Natural killer cell (primary cell): Measurements from ENCODE around the gene PAGE3. TPM values are rescaled to one million over a fixed set of nuclear protein-coding genes. Genes with fewer than 3 reads are reported as not detected.

Experiments
- ATAC-seq, 3 donors: fragments of 150-1000 bp in 2 of 3; fragments of 200-7000 bp in 1 of 3; cut with Tn5 transposase; 1 replicate in 1 of 3; 2 replicates in 2 of 3; pipeline ENCODE4 v1.10.0; 2021; ENCODE audit warnings: mild to moderate bottlenecking in 2 of 3, moderate library complexity in 2 of 3
- DNase-seq, 2 donors: peaks; one replicate each; pipeline versions ENCODE4 v3.0.0 to v3.0.0-alpha.2; 2013 to 2021; ENCODE audit warnings: mixed read lengths in 1 of 2
- H3K27ac ChIP-seq: one replicate; pipeline ENCODE4 v1.5.1; 2013; ENCODE audit warnings: mild to moderate bottlenecking, low read length
- H3K27me3 ChIP-seq: one replicate; pipeline ENCODE4 v1.6.1; 2013; ENCODE audit warnings: low read length; ENCODE audit not compliant: control insufficient read depth, insufficient read depth
- H3K36me3 ChIP-seq: one replicate; pipeline ENCODE4 v1.6.1; 2013; ENCODE audit warnings: low read length; ENCODE audit not compliant: control insufficient read depth, insufficient read depth
- H3K4me1 ChIP-seq: one replicate; pipeline ENCODE4 v1.6.1; 2013; ENCODE audit warnings: low read length; ENCODE audit not compliant: control insufficient read depth, insufficient read depth
- H3K4me3 ChIP-seq: one replicate; pipeline ENCODE4 v1.5.1; 2013; ENCODE audit warnings: low read length
- H3K9me3 ChIP-seq: one replicate; pipeline ENCODE4 v1.6.1; 2013; ENCODE audit warnings: low read length; ENCODE audit not compliant: control insufficient read depth, insufficient read depth
- H3K27ac Mint-ChIP-seq, 2 donors: one replicate each; pipeline ENCODE4 v1.8.0; 2022; ENCODE audit warnings: mild to moderate bottlenecking in 2 of 2, mixed read lengths in 2 of 2, moderate library complexity in 1 of 2
- H3K27me3 Mint-ChIP-seq, 2 donors: one replicate each; pipeline ENCODE4 v1.8.0; 2022; ENCODE audit warnings: low read depth in 2 of 2, mixed read lengths in 2 of 2
- H3K36me3 Mint-ChIP-seq: one replicate; pipeline ENCODE4 v1.8.0; 2022; ENCODE audit warnings: mixed read lengths
- H3K4me1 Mint-ChIP-seq, 2 donors: one replicate each; pipeline ENCODE4 v1.8.0; 2022; ENCODE audit warnings: mixed read lengths in 2 of 2
- H3K4me3 Mint-ChIP-seq: one replicate; pipeline ENCODE4 v1.8.0; 2022; ENCODE audit warnings: mild to moderate bottlenecking, moderate library complexity, mixed read lengths
- H3K9me3 Mint-ChIP-seq, 2 donors: one replicate each; pipeline ENCODE4 v1.8.0; 2022; ENCODE audit warnings: mixed read lengths in 2 of 2
- CTCF ChIP-seq: fragments of 200-600 bp; IDR thresholded peaks from one replicate; pipeline ENCODE4 v1.8.0; 2022; ENCODE audit warnings: antibody characterized with exemption
- WGBS: methylation state at CpG from one replicate; pipeline ENCODE4 v1.1.7; 2013; ENCODE audit warnings: missing lambda C conversion rate; ENCODE audit not compliant: insufficient coverage; 5-methylcytosine and 5-hydroxymethylcytosine counted together
- intact Hi-C: fragments of 100-400 bp; cut with micrococcal nuclease; formaldehyde crosslinking; loops from one replicate; pipeline ENCODE4 v1.14.2; 2022
- total RNA-seq, 4 donors: library from RNA; stranded (reverse); fragments of 120-200 nt in 1 of 4; gene quantifications; one replicate each; pipeline versions ENCODE4 v1.2.3 to v1.2.4, GENCODE V29; 2013 to 2022

Gene PAGE3
- not detected for total RNA-seq
- not detected for total RNA-seq (2013)

- H3K4me1 Mint-ChIP-seq = no peaks in the 10 kb centered on the region
These were observed at the start of gene PAGE3 for GRCh38 chrX:55264816-55265215. TSS of gene PAGE3 (minus strand) at chrX:55264916. CDS start at chrX:55263903, 1,013 bp downstream.

GRCh38 chrX:55312655-55313054 is 47.9 kb upstream of the PAGE3 start:
- no peaks in the 10 kb centered on the region for H3K36me3 Mint-ChIP-seq
- H3K4me1 Mint-ChIP-seq = no peaks in the 10 kb centered on the region
- no peak overlapping the region for H3K27ac Mint-ChIP-seq
- Histone ChIP-seq H3K27ac (no peak overlapping the region), H3K4me1 (no peaks in the 10 kb centered on the region), H3K36me3 (no peaks in the 10 kb centered on the region), H3K9me3 (no peaks in the 10 kb centered on the region), H3K27me3 (no peaks in the 10 kb centered on the region), H3K4me3 (no peak overlapping the region)
- ATAC-seq (no peak), DNase-seq (no peak)
- H3K9me3 Mint-ChIP-seq = no peaks in the 10 kb centered on the region
- no peak overlapping the region for H3K4me3 Mint-ChIP-seq
- peaks cover 7 to 27% of the 10 kb centered on the region in 2 donors for H3K27me3 Mint-ChIP-seq
- intact Hi-C loops = no loop called here
- TF ChIP-seq CTCF = no peak

More at GRCh38 chrX:55264816-55265215, at the start of gene PAGE3:
- H3K36me3 Mint-ChIP-seq = no peaks in the 10 kb centered on the region
- no peaks in the 10 kb centered on the region for H3K4me1 ChIP-seq
- no peaks in the 10 kb centered on the region for H3K27me3 ChIP-seq
- 93% methylated on average over 4 of the region's 5 CpGs for WGBS
- DNase-seq = no peak
- no peaks in the 10 kb centered on the region for H3K9me3 Mint-ChIP-seq
- H3K4me3 ChIP-seq = no peak within 1 kb of the TSS
- H3K27me3 Mint-ChIP-seq = peaks cover 3 to 6% of the 10 kb centered on the region in 2 donors
- ATAC-seq = no peak
- no peaks in the 10 kb centered on the region for H3K9me3 ChIP-seq
- no peak for TF ChIP-seq CTCF
- intact Hi-C loops = no loop called here
- no peak within 1 kb of the TSS for H3K4me3 Mint-ChIP-seq
- H3K27ac Mint-ChIP-seq = no peak within 1 kb of the TSS
- H3K36me3 ChIP-seq = no peaks in the 10 kb centered on the region
- no peak within 1 kb of the TSS for H3K27ac ChIP-seq

GRCh38 chrX:55290963-55291362 is 26.2 kb upstream of the PAGE3 start:
- Mint-ChIP-seq H3K27ac (no peak overlapping the region), H3K36me3 (no peaks in the 10 kb centered on the region), H3K4me1 (no peaks in the 10 kb centered on the region), H3K4me3 (no peak overlapping the region), H3K9me3 (no peaks in the 10 kb centered on the region), H3K27me3 (peaks cover 2 to 34% of the 10 kb centered on the region in 2 donors)
- WGBS = no CpG with 5 or more reads among the region's 3 CpGs
- Histone ChIP-seq H3K27me3 (no peaks in the 10 kb centered on the region), H3K4me1 (no peaks in the 10 kb centered on the region), H3K9me3 (no peaks in the 10 kb centered on the region), H3K27ac (no peak overlapping the region), H3K4me3 (no peak overlapping the region), H3K36me3 (no peaks in the 10 kb centered on the region)
- DNase-seq (no peak), ATAC-seq (no peak)
- TF ChIP-seq CTCF = no peak
- intact Hi-C loops = no loop called here

- H3K9me3 ChIP-seq = no peaks in the 10 kb centered on the region
- Mint-ChIP-seq H3K27ac (no peak overlapping the region), H3K27me3 (peaks cover 0 to 14% of the 10 kb centered on the region in 2 donors), H3K4me1 (no peaks in the 10 kb centered on the region), H3K4me3 (no peak overlapping the region), H3K36me3 (no peaks in the 10 kb centered on the region), H3K9me3 (no peaks in the 10 kb centered on the region)
- H3K36me3 ChIP-seq = no peaks in the 10 kb centered on the region
- intact Hi-C loops = no loop called here
- H3K27ac ChIP-seq = no peak overlapping the region
- no peaks in the 10 kb centered on the region for H3K27me3 ChIP-seq
- H3K4me3 ChIP-seq = no peak overlapping the region
- TF ChIP-seq CTCF = no peak
- ATAC-seq = no peak
- 80% methylated on average over 6 of the region's 10 CpGs for WGBS
- DNase-seq = no peak
- no peaks in the 10 kb centered on the region for H3K4me1 ChIP-seq
These were observed 15.1 kb upstream of the PAGE3 start for GRCh38 chrX:55279832-55280231.
